ENCODE measurements around the gene CDK14. TPM values are rescaled to one million over a fixed set of nuclear protein-coding genes. Genes with fewer than 3 reads are reported as not detected.

CDK14 gene
- total RNA-seq, 2 donors from 2014 or later: 1.9 to 4.9 TPM

- no peak for TF ChIP-seq CTCF (IDR thresholded peaks at IDR 0.05)
- no peak for DNase-seq
- intact Hi-C loops (cut with DNase I): no loop called here
Observed at GRCh38 chr7:90613088-90613498, 17.0 kb downstream of the CDK14 start.

GRCh38 chr7:90617442-90617841 is 21.3 kb downstream of the CDK14 start:
- H3K36me3 ChIP-seq: no peaks in the 10 kb centered on the region
- TF ChIP-seq CTCF (IDR thresholded peaks at IDR 0.05): no peak
- H3K9ac ChIP-seq (ENCODE audit: low read depth in 2 of 2, low read length in 2 of 2): no peak overlapping the region
- H3K4me3 ChIP-seq: no peak overlapping the region
- no peaks in the 10 kb centered on the region for H3K4me1 ChIP-seq
- no peak for DNase-seq
- intact Hi-C loops (cut with DNase I): no loop called here
- H3K27me3 ChIP-seq: no peaks in the 10 kb centered on the region
- H3K9me3 ChIP-seq: no peaks in the 10 kb centered on the region
- no peak overlapping the region for H3K27ac ChIP-seq

More at GRCh38 chr7:90613088-90613498, 17.0 kb downstream of the CDK14 start:
- Histone ChIP-seq H3K4me1 (no peaks in the 10 kb centered on the region), H3K27me3 (no peaks in the 10 kb centered on the region), H3K36me3 (no peaks in the 10 kb centered on the region), H3K4me3 (no peak overlapping the region), H3K9ac (ENCODE audit: low read depth in 2 of 2, low read length in 2 of 2) (no peak overlapping the region), H3K27ac (no peak overlapping the region), H3K9me3 (no peaks in the 10 kb centered on the region)

- Histone ChIP-seq H3K9ac (ENCODE audit: low read depth in 2 of 2, low read length in 2 of 2) (no peak overlapping the region), H3K36me3 (no peaks in the 10 kb centered on the region), H3K27me3 (no peaks in the 10 kb centered on the region), H3K4me3 (no peak overlapping the region), H3K27ac (no peak overlapping the region), H3K4me1 (no peaks in the 10 kb centered on the region), H3K9me3 (no peaks in the 10 kb centered on the region)
- intact Hi-C loops (cut with DNase I): no loop called here
- TF ChIP-seq CTCF (IDR thresholded peaks at IDR 0.05): no peak
- DNase-seq: no peak
Observed at GRCh38 chr7:90618876-90619275, 22.8 kb downstream of the CDK14 start.

GRCh38 chr7:90621125-90621746 is 25.1 kb downstream of the CDK14 start:
- Histone ChIP-seq H3K4me1 (no peaks in the 10 kb centered on the region), H3K27ac (no peak overlapping the region), H3K27me3 (no peaks in the 10 kb centered on the region), H3K9me3 (no peaks in the 10 kb centered on the region), H3K36me3 (no peaks in the 10 kb centered on the region), H3K4me3 (no peak overlapping the region), H3K9ac (ENCODE audit: low read depth in 2 of 2, low read length in 2 of 2) (no peak overlapping the region)
- DNase-seq: no peak
- intact Hi-C loops (cut with DNase I): no loop called here
- TF ChIP-seq CTCF (IDR thresholded peaks at IDR 0.05): no peak

- H3K27me3 ChIP-seq: no peaks in the 10 kb centered on the region
- no peaks in the 10 kb centered on the region for H3K9me3 ChIP-seq
- no peaks in the 10 kb centered on the region for H3K4me1 ChIP-seq
- H3K36me3 ChIP-seq: no peaks in the 10 kb centered on the region
- TF ChIP-seq CTCF (IDR thresholded peaks at IDR 0.05): no peak
- no peak overlapping the region for H3K4me3 ChIP-seq
- intact Hi-C loops (cut with DNase I): no loop called here
- H3K27ac ChIP-seq: no peak overlapping the region
- no peak for DNase-seq
- H3K9ac ChIP-seq (ENCODE audit: low read depth in 2 of 2, low read length in 2 of 2): no peak overlapping the region
Observed at GRCh38 chr7:90621747-90622140, 25.6 kb downstream of the CDK14 start.

All from colonic mucosa (tissue), 4 donors.